CD4-positive, alpha-beta T cell treated with Interleukin-1 beta for 1 hour (primary cell): ENCODE results near the gene RTN3.
"Not testable (repeated sequence)": the region's sequence is repeated elsewhere in the genome, so short reads cannot be mapped to it uniquely, and the experiment has no call there.

Experiments used
- DNase-seq, 2 donors: peaks; one replicate each; pipeline ENCODE4 v3.0.0-alpha.2; 2020 to 2022

RTN3 gene

DNA sequence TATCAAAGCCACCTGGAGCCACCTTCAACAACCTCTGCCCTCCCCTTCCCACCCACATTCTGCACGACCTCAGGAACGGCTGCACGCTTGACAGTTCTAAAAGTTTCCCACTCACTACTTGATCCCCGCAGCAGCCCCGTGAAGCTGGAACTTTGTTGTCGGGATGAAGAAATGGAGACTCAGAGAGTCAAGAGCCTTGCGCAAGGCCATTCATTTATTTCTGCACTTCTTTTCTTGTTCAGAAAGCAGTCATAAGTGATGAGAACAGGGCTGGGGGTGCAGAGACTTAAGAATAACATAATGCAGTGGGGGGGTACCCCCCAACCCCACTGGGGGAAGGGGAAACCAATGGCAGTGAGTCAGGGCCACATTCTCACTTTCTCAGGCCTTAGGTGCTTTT, 89.5 kb downstream of the RTN3 start:
- DNase-seq: no peak

DNA sequence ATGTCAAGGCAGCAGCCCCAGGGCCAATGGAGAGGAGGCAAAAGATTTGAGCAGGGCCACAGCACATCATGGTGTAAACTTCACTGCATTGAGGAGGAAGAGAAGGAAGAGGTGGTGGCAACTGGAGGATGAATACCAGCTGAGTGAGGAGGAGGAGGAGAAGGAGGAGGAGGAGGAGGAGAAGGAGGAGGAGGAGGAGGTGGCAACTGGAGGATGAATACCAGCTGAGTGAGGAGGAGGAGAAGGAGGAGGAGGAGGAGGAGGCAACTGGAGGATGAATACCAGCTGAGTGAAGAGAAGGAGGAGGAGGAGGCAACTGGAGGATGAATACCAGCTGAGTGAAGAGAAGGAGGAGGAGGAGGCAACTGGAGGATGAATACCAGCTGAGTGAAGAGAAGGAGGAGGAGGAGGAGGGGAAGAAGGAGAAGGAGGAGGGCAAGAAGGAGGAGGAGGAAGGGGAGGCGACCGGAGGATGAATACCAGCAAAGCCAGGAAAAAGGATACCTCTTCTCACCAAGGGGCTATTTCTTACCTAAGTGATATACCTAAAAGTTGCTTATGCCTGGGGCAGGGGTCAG, 90.5 kb downstream of the RTN3 start:
- DNase-seq: not testable (repeated sequence)

DNA sequence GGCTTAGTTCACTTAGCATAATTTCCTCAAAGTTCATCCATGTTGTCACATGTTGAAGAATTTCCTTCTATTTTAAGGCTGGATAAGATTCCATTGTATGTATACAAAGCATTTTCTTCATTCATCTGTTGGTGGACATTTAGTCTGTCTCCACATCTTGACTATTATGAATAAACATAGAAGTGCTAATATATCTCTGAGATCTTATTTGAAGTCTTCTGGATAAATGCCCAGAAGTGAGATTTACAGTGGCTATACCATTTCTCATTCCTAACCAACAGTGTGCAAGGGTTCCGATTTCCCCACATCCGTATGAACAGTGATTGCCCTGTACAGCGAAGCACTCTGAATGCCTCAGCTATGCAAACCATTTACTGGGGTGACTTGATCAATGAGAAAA, 93.9 kb downstream of the RTN3 start:
- no peak for DNase-seq

DNA sequence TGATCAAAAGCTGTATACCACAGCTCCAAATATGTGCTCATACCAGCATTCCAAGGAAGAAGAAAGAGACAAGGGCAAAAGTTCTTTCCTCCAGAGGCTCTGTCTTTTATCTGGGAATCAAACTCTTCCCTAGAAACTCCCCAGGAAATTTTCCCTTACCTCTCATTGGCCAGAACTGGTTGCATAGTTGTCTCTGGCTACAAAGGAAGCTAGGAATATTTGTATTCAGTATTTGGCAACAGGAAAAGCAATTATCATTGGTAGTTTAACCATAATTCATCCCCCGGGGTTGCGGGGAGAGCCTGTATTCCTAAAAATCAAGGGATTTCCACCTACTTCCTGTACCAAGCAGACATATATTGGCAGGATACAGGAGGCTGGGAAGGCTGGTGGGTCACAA, 97.7 kb downstream of the RTN3 start:
- no peak for DNase-seq

DNA sequence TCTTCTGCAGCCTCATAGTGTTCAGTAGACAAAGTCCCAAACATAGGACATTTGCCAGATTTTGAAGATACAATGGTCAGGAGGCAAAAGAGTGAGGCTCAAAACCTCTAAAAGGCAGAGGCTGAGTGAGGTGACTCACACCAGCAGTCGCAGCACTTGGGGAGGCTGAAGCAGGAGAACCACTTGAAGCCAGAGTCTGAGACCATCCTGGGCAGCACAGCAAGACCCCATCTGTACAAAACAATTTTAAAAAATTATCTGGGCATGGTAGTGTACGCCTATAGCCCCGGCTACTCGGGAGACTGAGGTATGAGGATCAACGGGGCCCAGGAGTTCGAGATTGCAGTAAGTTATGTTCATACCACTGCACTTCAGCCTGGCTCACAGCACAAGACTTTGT, 101.4 kb downstream of the RTN3 start:
- no peak for DNase-seq

DNA sequence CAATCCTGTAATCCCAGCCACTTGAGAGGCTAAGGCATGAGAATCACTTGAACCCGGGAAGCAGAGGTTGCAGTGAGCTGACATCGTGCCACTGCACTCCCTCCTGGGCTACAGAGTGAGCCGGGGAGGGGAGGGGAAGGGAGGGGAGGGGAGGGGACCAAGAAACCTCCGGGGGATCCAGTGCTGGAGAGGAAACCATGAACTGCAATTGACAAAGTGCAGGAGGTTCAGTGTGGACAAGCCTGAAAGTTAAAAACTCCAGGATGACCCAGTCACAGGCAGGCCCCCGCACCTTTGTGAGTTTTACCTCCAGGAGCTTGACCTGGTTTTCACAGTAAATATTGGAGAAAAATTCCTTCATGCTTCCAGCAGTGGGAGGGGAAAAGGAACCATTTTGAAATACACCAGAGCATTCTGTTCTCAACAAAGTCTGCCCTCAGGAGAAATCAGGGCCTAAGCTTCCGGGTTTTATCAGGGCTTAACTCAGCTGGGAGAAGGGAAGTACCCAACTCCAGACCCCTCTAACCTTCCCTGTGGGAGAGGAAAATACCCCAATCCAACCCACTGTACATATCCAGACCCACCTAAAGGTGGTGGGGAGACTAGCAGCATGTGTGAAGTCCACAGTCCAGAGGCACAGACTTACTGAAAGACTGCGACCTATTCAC, 102.8 kb downstream of the RTN3 start:
- no peak for DNase-seq

DNA sequence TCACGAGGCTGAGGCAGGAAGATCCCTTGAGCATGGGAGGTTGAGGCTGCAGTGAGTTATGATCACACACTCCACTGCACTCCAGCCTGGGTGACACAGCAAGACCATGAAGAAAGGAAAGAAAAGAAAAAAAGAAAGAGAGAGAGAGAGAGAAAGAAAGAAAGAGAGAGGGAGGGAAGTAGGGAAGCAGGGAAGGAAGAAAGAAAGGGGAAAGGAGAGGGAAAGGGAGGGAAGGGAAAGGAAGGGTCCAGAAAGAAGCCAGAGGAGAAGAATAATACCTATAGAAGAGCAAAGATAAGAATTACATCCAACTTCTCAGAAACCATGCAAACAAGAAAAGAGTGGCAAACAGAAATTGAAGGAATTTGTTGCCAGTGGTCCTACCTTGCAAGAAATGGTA, 104.5 kb downstream of the RTN3 start:
- DNase-seq: no peak

DNA sequence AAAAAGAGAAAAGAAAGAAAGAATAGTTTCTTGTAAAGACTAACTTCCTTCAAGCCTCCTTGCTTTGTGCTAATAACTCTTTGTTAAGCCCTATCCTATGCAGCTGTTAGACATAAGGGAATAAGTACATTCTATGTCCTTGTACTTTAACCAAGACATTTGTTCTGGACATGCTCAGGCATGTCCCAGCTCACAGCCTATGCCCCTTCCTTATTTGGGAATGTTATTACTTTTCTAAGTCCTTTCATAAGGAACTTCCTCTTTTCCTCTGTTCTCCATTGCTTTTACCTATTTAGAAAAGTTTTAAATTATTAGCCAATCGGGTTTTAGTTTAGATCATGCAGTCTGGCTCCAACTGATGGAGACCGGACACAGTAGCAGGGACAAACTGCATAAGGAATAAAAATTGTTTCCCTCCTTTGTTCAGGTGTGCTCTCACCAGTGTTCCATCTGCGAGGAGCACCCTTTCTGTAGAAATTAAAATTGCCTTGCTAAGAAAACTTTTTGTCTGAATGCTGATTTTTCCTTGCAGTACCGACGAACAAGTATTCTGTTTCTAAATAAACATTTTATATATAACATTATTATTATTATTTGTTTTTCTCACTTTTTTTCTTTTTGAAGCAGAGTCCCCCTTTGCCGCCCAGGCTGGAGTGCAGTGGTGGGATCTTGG, 110.3 kb downstream of the RTN3 start:
- no peak for DNase-seq

DNA sequence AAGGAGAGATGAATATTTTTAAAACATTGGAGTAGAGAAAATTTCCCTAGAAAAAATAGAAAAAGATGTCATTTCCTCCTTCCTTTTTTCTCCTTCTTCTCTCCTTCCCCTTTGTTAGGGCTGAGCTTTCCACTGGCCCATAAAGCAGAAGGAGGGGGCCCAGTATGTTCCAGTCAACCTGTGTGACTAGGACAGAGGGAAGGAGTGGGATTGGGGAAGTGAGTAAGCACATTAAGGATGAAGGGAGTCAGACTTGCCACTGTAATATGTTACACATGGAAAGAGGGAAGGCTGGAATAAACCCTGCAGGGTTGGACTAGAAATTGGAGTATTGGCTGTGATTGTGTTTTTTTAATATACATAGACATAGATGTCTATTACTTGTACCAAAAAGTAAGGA, 111.9 kb downstream of the RTN3 start:
- no peak for DNase-seq

DNA sequence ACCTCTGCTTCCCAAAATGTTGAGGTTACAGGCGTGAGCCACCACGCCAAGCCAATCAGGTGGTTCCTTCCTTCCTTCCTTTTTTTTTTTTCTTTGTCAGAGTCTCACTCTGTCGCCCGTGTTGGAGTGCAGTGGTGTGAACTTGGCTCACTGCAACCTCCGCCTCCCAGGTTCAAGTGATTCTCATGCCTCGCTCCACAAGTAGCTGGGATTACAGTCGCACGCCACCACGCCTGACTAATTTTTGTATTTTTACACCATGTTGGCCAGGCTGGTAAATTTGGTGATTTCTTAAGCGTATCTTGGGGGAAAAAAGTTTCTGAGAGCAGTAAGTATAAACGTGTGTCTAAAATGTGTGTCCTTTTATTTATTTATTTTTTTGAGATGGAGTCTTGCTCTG, 113.8 kb downstream of the RTN3 start:
- DNase-seq: no peak

DNA sequence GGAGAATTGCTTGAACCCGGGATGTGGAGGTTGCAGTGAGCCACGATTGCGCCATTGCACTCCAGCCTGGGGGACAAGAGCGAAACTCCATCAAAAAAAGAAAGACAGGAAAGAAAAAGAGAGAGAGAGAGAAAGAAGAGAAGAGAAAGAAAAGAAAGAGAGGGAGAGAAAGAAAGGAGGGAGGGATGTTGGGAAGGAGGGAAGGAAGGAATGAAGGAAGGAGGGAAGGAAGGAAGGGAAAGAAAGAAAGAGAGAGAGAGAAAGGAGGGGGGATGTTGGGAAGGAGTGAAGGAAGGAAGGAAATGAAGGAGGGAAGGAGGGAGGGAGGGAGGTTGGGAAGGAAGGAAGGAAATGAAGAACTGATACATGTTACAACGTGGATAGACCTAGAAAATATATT, 119.6 kb downstream of the RTN3 start:
- no peak for DNase-seq

DNA sequence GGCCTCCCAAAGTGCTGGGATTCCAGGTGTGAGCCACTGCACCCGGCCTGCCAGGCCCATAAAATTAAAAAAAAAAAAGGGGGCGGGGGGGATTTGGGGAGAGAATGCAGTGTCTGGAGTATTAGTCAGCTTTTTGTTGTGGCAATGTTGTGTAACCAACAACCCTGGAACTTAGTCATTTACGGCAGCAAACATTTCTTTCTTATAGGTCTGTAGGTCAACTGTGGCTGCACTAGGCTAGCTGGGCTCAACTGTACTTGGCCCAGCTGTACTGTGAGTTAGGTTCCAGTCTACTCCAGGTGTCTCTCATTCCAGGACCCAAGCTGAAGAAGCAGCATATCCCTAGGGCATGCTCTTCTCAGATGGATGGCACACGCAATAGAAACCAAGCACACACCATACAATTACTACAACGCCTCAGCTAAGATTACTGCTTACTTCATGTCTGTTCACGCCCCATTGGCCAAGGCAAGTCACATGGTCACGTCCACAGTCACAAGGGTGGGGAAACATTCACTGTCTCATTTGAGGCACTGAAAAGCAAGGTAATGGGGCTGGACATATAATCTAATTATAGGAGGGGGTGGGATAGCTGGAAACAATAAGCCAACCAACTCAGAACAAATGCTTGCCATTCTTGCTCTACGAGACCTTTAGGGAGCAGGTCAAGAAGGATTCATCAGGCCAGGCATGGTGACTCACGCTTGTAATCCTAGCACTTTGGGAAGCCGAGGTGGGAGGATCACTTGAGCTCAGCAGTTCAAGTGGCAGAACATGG, 121.5 kb downstream of the RTN3 start:
- no peak for DNase-seq

DNA sequence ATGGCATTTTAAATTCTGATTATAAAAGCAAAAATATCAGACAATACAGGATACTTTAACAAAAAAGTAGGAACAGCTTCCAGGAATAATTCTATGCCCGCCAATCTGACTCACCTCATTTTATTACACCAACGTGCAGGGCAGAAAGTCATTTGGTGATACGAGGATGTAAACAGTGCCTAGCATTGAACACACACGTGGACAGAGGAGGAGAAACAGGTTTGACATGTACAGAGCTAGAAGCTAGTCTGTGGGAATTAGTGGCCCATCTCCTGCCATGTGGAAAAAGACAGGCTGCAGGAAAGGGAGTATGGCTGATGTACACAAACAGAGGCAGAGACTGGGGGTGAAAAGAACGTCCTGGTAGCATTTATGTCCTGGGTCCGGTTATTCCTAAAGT, 123.0 kb downstream of the RTN3 start:
- DNase-seq: no peak

DNA sequence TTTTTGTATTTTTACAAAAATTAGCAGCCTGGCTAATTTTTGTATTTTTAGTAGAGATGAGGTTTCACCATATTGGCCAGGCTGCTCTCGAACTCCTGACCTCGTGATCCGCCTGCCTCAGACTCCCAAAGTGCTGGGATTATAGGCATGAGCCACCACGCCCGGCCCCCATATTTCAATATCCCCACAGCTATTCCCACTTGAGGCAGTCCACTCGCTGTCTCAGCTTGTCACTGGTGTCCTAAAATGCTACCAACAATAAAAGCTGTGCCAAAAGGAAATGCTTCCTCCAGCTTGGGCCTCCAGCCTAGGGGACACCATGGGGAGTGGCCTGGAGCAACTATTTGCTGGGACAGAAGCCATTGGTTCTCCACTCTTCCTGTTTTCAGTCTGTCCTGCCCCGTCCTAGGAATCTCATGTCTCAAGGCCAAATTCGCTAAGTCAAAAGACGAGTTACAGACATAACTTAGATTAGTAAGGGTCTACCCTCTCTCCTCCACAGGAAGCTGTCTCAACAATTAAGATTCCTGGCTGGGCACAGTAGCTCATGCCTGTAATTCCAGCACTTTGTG, 124.6 kb downstream of the RTN3 start:
- DNase-seq: no peak
